GOT3 (cell line): ENCODE data around the gene MAMDC2.

Experiments
- DNase-seq: peaks from one replicate; lab custom pipeline; 2025; ENCODE audit warnings: mixed read lengths; lab: John Stamatoyannopoulos, UW

The MAMDC2 gene

GRCh38 chr9:70107558-70107957 lies 63.9 kb downstream of the MAMDC2 start:
- DNase-seq = no peak

- DNase-seq = no peak
Measured at GRCh38 chr9:70108181-70108580, 64.5 kb downstream of the MAMDC2 start.

- no peak for DNase-seq
Measured at GRCh38 chr9:70110194-70111041, 66.8 kb downstream of the MAMDC2 start.

- DNase-seq = no peak
Measured at GRCh38 chr9:70111042-70111602, 67.5 kb downstream of the MAMDC2 start.

GRCh38 chr9:70111641-70112236 lies 68.1 kb downstream of the MAMDC2 start:
- no peak for DNase-seq

- no peak for DNase-seq
Measured at GRCh38 chr9:70112981-70113380, 69.3 kb downstream of the MAMDC2 start.

- DNase-seq = no peak
Measured at GRCh38 chr9:70113403-70114022, 69.9 kb downstream of the MAMDC2 start.

GRCh38 chr9:70114898-70115297 lies 71.2 kb downstream of the MAMDC2 start:
- DNase-seq = no peak

GRCh38 chr9:70117835-70118319 lies 74.2 kb downstream of the MAMDC2 start:
- no peak for DNase-seq

GRCh38 chr9:70119786-70120185 lies 76.1 kb downstream of the MAMDC2 start:
- DNase-seq = no peak

- DNase-seq = peak; percentile 53
Measured at GRCh38 chr9:70120834-70121510, 77.3 kb downstream of the MAMDC2 start.

GRCh38 chr9:70121818-70122436 lies 78.3 kb downstream of the MAMDC2 start:
- DNase-seq = no peak

- DNase-seq = no peak
Measured at GRCh38 chr9:70123695-70124094, 80.0 kb downstream of the MAMDC2 start.

GRCh38 chr9:70125621-70126263 lies 82.1 kb downstream of the MAMDC2 start:
- no peak for DNase-seq

GRCh38 chr9:70127036-70127435 lies 83.4 kb downstream of the MAMDC2 start:
- no peak for DNase-seq

GRCh38 chr9:70127540-70128416 lies 84.1 kb downstream of the MAMDC2 start:
- no peak for DNase-seq

- DNase-seq = no peak
Measured at GRCh38 chr9:70130266-70130665, 86.6 kb downstream of the MAMDC2 start.

GRCh38 chr9:70131296-70131695 lies 87.6 kb downstream of the MAMDC2 start:
- DNase-seq = no peak

GRCh38 chr9:70133253-70134208 lies 89.9 kb downstream of the MAMDC2 start:
- DNase-seq = no peak
